Stimulated activated CD4-positive, alpha-beta T cell treated with anti-CD3 and anti-CD28 coated beads, Interleukin-2, amount 100 ng/mL, for 24 hours (primary cell): ENCODE measurements around the gene MMD.
A peak's percentile ranks its signal among the peaks of the same experiment; 100 is the strongest.
"Not testable (repeated sequence)": the region's sequence is repeated elsewhere in the genome, so short reads cannot be mapped to it uniquely, and the experiment has no call there.

Experiments used
- DNase-seq, 2 donors: peaks; one replicate each; pipeline ENCODE4 v3.0.0-alpha.2; 2020

The MMD gene

GRCh38 chr17:55443904-55444303 lies 22.3 kb upstream of the MMD start:
- no peak for DNase-seq

GRCh38 chr17:55442953-55443683 lies 21.5 kb upstream of the MMD start:
- DNase-seq = no peak

- no peak for DNase-seq
Measured at GRCh38 chr17:55442462-55442861, 20.8 kb upstream of the MMD start.

- DNase-seq = no peak
Measured at GRCh38 chr17:55441544-55441943, 19.9 kb upstream of the MMD start.

- DNase-seq = no peak
Measured at GRCh38 chr17:55440391-55440790, 18.8 kb upstream of the MMD start.

GRCh38 chr17:55437159-55437605 lies 15.5 kb upstream of the MMD start:
- no peak for DNase-seq

- DNase-seq = no peak
Measured at GRCh38 chr17:55436224-55437158, 14.9 kb upstream of the MMD start.

GRCh38 chr17:55435408-55435807 lies 13.8 kb upstream of the MMD start:
- no peak for DNase-seq

GRCh38 chr17:55434721-55435120 lies 13.1 kb upstream of the MMD start:
- DNase-seq = no peak

- DNase-seq = no peak
Measured at GRCh38 chr17:55433629-55434422, 12.2 kb upstream of the MMD start.

- DNase-seq = no peak
Measured at GRCh38 chr17:55433029-55433628, 11.5 kb upstream of the MMD start.

- DNase-seq = no peak
Measured at GRCh38 chr17:55432358-55433028, 10.9 kb upstream of the MMD start.

- not testable (repeated sequence) for DNase-seq
Measured at GRCh38 chr17:55431914-55432313, 10.3 kb upstream of the MMD start.

GRCh38 chr17:55430541-55431288 lies 9.1 kb upstream of the MMD start:
- DNase-seq = no peak

GRCh38 chr17:55427587-55427882 lies 5.9 kb upstream of the MMD start:
- DNase-seq = no peak

GRCh38 chr17:55426851-55427586 lies 5.4 kb upstream of the MMD start:
- no peak for DNase-seq

- no peak for DNase-seq
Measured at GRCh38 chr17:55424893-55425540, 3.4 kb upstream of the MMD start.

- DNase-seq = no peak
Measured at GRCh38 chr17:55423535-55423934, 1.9 kb upstream of the MMD start.

- not testable (repeated sequence) for DNase-seq
Measured at GRCh38 chr17:55422828-55423164, 1.2 kb upstream of the MMD start.

- peak; percentile 42 to 58 for DNase-seq
Measured at GRCh38 chr17:55420776-55421178, 858 bp downstream of the MMD start.
